ENCODE data around the gene THAP4. TPM values are rescaled to one million over a fixed set of nuclear protein-coding genes. Genes with fewer than 3 reads are reported as not detected.

Gene THAP4
- total RNA-seq, 1 donor from 2014 or later, result 46.1 TPM

- ATAC-seq (peak; percentile 23), DNase-seq (no peak)
- Histone ChIP-seq H3K4me1 (no peaks in the 10 kb centered on the region), H3K36me3 (peaks cover 33% of the 10 kb centered on the region), H3K27ac (no peak overlapping the region), H3K27me3 (no peaks in the 10 kb centered on the region), H3K9me3 (no peaks in the 10 kb centered on the region), H3K4me3 (no peak overlapping the region)
- TF ChIP-seq CTCF (IDR thresholded peaks at IDR 0.05), result no peak
- intact Hi-C loops (cut with DNase I), result no loop called here
Observed at GRCh38 chr2:241627675-241628074, 9.3 kb downstream of the THAP4 start.

GRCh38 chr2:241620419-241620769, 16.6 kb downstream of the THAP4 start:
- Histone ChIP-seq H3K9me3 (no peaks in the 10 kb centered on the region), H3K27me3 (no peaks in the 10 kb centered on the region), H3K4me1 (peaks cover 9% of the 10 kb centered on the region), H3K4me3 (no peak overlapping the region), H3K27ac (no peak overlapping the region), H3K36me3 (no peaks in the 10 kb centered on the region)
- intact Hi-C loops (cut with DNase I), result no loop called here
- no peak for TF ChIP-seq CTCF (IDR thresholded peaks at IDR 0.05)
- no peak for ATAC-seq
- DNase-seq, result no peak

- Histone ChIP-seq H3K27me3 (no peaks in the 10 kb centered on the region), H3K9me3 (no peaks in the 10 kb centered on the region), H3K4me1 (peaks cover 9% of the 10 kb centered on the region), H3K27ac (no peak overlapping the region), H3K4me3 (no peak overlapping the region), H3K36me3 (no peaks in the 10 kb centered on the region)
- intact Hi-C loops (cut with DNase I), result no loop called here
- no peak for ATAC-seq
- no peak for DNase-seq
- TF ChIP-seq CTCF (IDR thresholded peaks at IDR 0.05), result no peak
Observed at GRCh38 chr2:241619597-241620418, 17.1 kb downstream of the THAP4 start.

GRCh38 chr2:241618829-241619228, 18.1 kb downstream of the THAP4 start:
- peaks cover 9% of the 10 kb centered on the region for H3K4me1 ChIP-seq
- TF ChIP-seq CTCF (IDR thresholded peaks at IDR 0.05), result no peak
- DNase-seq, result no peak
- H3K9me3 ChIP-seq, result no peaks in the 10 kb centered on the region
- H3K4me3 ChIP-seq, result no peak overlapping the region
- intact Hi-C loops (cut with DNase I), result no loop called here
- no peaks in the 10 kb centered on the region for H3K36me3 ChIP-seq
- no peak for ATAC-seq
- no peaks in the 10 kb centered on the region for H3K27me3 ChIP-seq
- H3K27ac ChIP-seq, result no peak overlapping the region

GRCh38 chr2:241618296-241618805, 18.6 kb downstream of the THAP4 start:
- Histone ChIP-seq H3K27me3 (no peaks in the 10 kb centered on the region), H3K4me3 (no peak overlapping the region), H3K36me3 (no peaks in the 10 kb centered on the region), H3K9me3 (no peaks in the 10 kb centered on the region), H3K4me1 (peaks cover 9% of the 10 kb centered on the region), H3K27ac (peak overlapping the region; percentile 71)
- DNase-seq (no peak), ATAC-seq (no peak)
- intact Hi-C loops (cut with DNase I), result no loop called here
- no peak for TF ChIP-seq CTCF (IDR thresholded peaks at IDR 0.05)
